ENCODE measurements around the gene WDR37. TPM values are rescaled to one million over a fixed set of nuclear protein-coding genes. Genes with fewer than 3 reads are reported as not detected.
A peak's percentile ranks its signal among the peaks of the same experiment; 100 is the strongest.

Gene WDR37
- total RNA-seq, 4 donors from 2014 or later: 1.3 to 21.7 (median 11.2) TPM

DNA sequence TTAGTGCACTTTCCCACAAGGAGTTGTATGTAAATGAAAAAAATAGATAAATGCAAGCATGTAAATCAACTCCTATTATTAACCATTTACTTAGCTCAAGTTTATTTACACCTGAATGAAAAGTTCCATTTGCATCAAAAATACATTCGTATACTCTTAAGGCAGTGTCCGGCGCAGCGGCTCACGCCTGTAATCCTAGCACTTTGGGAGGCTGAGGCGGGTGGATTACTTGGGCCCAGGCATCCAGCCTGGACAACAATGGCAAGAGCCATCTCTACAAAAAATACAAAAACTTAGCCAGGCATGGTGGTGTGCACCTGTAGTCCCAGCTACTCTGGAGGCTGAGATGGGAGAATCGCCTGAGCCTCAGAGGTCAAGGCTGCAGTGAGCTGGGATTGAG lies 26.3 kb upstream of the WDR37 start:
- H3K4me3 ChIP-seq: no peak overlapping the region
- TF ChIP-seq CTCF (IDR thresholded peaks at IDR 0.05) (no peak), POLR2A (IDR thresholded peaks at IDR 0.05) (no peak)
- intact Hi-C loops (cut with DNase I; ENCODE audit: low total_unique reads): no loop called here

GRCh38 chr10:1033601-1034000 lies 22.6 kb upstream of the WDR37 start:
- H3K27me3 ChIP-seq: no peaks in the 10 kb centered on the region
- H3K4me1 ChIP-seq: no peaks in the 10 kb centered on the region
- DNase-seq: no peak
- intact Hi-C loops (cut with DNase I; ENCODE audit: low total_unique reads): no loop called here
- H3K36me3 ChIP-seq: no peaks in the 10 kb centered on the region
- TF ChIP-seq CTCF (IDR thresholded peaks at IDR 0.05) (no peak), POLR2A (IDR thresholded peaks at IDR 0.05) (no peak)
- no peak overlapping the region for H3K27ac ChIP-seq
- H3K9me3 ChIP-seq: no peaks in the 10 kb centered on the region
- H3K4me3 ChIP-seq: no peak overlapping the region

More for the DNA sequence above, 26.3 kb upstream of the WDR37 start:
- Histone ChIP-seq H3K4me1 (no peaks in the 10 kb centered on the region), H3K36me3 (no peaks in the 10 kb centered on the region), H3K27me3 (no peaks in the 10 kb centered on the region), H3K9me3 (no peaks in the 10 kb centered on the region), H3K27ac (no peak overlapping the region)
- DNase-seq: no peak

DNA sequence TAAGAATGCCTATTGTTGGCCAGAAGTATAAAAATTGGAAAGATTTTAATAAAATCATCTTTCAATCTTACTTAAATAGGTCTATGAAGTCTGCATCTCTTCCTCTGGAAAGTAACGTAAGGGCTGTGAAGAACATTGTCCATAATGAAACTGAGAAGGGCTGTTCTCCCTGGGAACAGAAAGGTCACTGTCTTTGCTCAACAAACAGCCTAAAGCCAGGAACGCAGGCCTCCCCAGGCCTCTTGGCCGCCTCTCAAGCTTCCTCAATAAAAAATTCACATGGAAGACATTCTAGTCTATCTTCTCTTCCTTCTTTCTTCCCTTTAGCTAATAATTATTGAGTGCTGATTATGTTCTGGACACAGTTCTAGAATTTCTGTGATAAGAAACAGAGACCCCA lies 21.4 kb upstream of the WDR37 start:
- Histone ChIP-seq H3K9me3 (no peaks in the 10 kb centered on the region), H3K27ac (peak overlapping the region in 1 of 2 donors; percentile 6), H3K27me3 (no peaks in the 10 kb centered on the region), H3K4me1 (no peaks in the 10 kb centered on the region), H3K36me3 (no peaks in the 10 kb centered on the region), H3K4me3 (no peak overlapping the region)
- TF ChIP-seq POLR2A (IDR thresholded peaks at IDR 0.05): no peak
- no peak for TF ChIP-seq CTCF (IDR thresholded peaks at IDR 0.05)
- intact Hi-C loops (cut with DNase I; ENCODE audit: low total_unique reads): no loop called here
- DNase-seq: no peak

DNA sequence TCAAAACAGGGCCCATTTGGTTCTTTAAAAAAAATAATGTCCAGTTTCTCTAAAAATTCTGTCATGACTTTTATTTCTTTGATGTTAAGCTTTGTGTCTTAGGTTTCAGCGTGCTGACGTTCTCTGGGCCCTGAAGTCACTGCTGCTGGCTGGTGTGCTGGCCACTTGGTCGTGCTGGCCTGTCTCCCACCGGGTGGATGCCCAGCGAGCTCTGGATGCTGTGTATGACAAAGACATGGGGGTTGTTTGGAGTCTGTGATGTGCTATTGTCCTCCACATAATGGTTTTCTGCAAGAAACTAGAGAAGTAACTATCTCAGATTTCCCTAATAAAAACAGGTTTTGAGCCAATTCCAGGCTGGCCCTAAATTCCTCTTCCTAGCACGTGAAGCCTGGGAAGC lies 21.0 kb upstream of the WDR37 start:
- no peak for DNase-seq
- Histone ChIP-seq H3K36me3 (no peaks in the 10 kb centered on the region), H3K27ac (peak overlapping the region in 1 of 2 donors; percentile 6), H3K4me3 (no peak overlapping the region), H3K9me3 (no peaks in the 10 kb centered on the region), H3K4me1 (no peaks in the 10 kb centered on the region), H3K27me3 (no peaks in the 10 kb centered on the region)
- no peak for TF ChIP-seq POLR2A (IDR thresholded peaks at IDR 0.05)
- no peak for TF ChIP-seq CTCF (IDR thresholded peaks at IDR 0.05)
- intact Hi-C loops (cut with DNase I; ENCODE audit: low total_unique reads): no loop called here

DNA sequence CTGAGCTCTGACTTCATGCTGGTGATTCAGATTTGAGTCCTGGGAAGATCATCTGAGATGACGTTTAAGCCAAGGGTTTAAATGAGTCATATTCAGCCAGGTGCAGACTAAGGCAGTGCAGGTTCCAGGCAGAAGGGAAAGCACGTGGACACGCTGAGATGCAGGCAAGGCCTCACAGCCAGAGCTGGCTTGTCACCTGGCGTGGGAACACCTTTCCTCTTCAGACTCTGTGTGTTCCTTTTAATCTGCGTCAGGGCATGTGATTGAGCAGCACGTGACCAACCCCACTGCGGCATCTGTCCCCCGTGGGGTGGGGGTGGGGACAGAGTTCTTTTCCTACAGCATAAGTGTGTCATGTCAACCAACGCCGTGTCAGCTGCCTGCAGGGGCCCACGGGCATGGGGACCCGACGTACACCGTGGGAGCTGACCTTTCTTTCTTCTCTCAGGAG lies 19.8 kb upstream of the WDR37 start:
- Histone ChIP-seq H3K4me3 (no peak overlapping the region), H3K27me3 (no peaks in the 10 kb centered on the region), H3K36me3 (no peaks in the 10 kb centered on the region), H3K9me3 (no peaks in the 10 kb centered on the region), H3K4me1 (no peaks in the 10 kb centered on the region), H3K27ac (no peak overlapping the region)
- no peak for DNase-seq
- TF ChIP-seq POLR2A (IDR thresholded peaks at IDR 0.05) (no peak), CTCF (IDR thresholded peaks at IDR 0.05) (no peak)
- intact Hi-C loops (cut with DNase I; ENCODE audit: low total_unique reads): no loop called here

Data from uterus (tissue), 4 donors.